HCT116 (cell line): ENCODE data around the gene SECTM1.

Source experiments
- EZH2phosphoT487 ChIP-seq: fragments of 200-600 bp; IDR thresholded peaks from 2 replicates; pipeline ENCODE4 v1.6.1; 2018; ENCODE audit warnings: antibody characterized with exemption, borderline replicate concordance
- POLR2A ChIP-seq: IDR thresholded peaks from 2 replicates; pipeline ENCODE4 v1.7.0; 2011; ENCODE audit warnings: borderline replicate concordance; ENCODE audit not compliant: insufficient read depth, insufficient read length; ENCODE audit errors: extremely low read depth
- POLR2AphosphoS5 ChIP-seq: IDR thresholded peaks from 2 replicates; pipeline ENCODE4 v1.6.1; 2011; ENCODE audit warnings: mild to moderate bottlenecking, low read depth, low read length, moderate library complexity
- RAD21 ChIP-seq: IDR thresholded peaks from 2 replicates; pipeline ENCODE4 v1.6.1; 2012; ENCODE audit warnings: low read depth, mild to moderate bottlenecking
- SIN3A ChIP-seq: IDR thresholded peaks from 2 replicates; pipeline ENCODE4 v1.6.1; 2012; ENCODE audit warnings: low read depth
- ZFX ChIP-seq: fragments of 450-650 bp; IDR thresholded peaks from 2 replicates; pipeline ENCODE4 v1.6.1; 2017
- TF ChIP-seq, protein P1 (sequence below), 3 experiments: fragments of 200-600 bp in 1 of 3; sonication (generic) in 1 of 3; IDR thresholded peaks in 2 of 3; conservative IDR thresholded peaks in 1 of 3; 2 replicates each; pipeline ENCODE4 v1.5.1; 2012 to 2017; ENCODE audit warnings: low read depth in 2 of 3, low read length in 2 of 3, antibody characterized with exemption in 1 of 3, borderline replicate concordance in 1 of 3, control low read depth in 1 of 3, mild to moderate bottlenecking in 1 of 3, mixed read lengths in 1 of 3, mixed run types in 1 of 3, moderate library complexity in 1 of 3; ENCODE audit not compliant: insufficient read depth in 1 of 3
- TF ChIP-seq, protein P2 (sequence below): IDR thresholded peaks from 2 replicates; pipeline ENCODE4 v1.6.1; 2012; ENCODE audit warnings: low read depth
- TF ChIP-seq, protein P3 (sequence below): IDR thresholded peaks from 2 replicates; pipeline ENCODE4 v1.6.1; 2011; ENCODE audit warnings: mild to moderate bottlenecking, low read length, moderate library complexity; ENCODE audit not compliant: insufficient replicate concordance; ENCODE audit errors: extremely low read depth

DNA sequence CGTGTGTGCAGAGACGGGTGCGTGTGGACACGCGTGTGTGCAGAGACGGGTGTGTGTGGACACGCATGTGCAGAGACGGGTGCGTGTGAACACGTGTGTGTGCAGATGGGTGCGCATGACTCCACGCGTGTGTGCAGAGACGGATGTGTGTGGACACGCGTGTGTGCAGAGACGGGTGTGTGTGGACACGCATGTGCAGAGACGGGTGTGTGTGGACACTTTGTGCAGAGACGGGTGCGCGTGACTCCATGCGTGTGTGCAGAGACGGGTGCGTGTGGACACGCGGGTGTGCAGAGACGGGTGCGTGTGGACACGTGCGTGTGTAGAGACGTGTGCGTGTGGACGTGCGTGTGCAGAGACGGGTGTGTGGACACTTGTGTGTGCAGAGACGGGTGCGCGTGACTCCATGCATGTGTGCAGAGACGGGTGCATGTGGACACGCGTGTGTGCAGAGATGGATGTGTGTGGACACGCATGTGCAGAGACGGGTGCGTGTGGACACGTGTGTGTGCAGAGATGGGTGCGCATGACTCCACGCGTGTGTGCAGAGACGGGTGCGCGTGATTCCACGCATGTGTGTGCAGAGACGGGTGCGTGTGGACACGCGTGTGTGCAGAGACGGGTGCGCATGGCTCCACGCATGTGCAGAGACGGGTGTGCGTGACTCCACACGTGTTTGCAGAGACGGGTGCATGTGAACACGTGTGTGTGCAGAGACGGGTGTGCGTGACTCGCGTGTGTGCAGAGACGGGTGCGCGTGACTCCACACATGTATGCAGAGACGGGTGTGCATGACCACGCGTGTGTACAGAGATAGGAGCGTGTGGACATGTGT, 14.6 kb downstream of the SECTM1 start:
- TF ChIP-seq, protein P1, sequence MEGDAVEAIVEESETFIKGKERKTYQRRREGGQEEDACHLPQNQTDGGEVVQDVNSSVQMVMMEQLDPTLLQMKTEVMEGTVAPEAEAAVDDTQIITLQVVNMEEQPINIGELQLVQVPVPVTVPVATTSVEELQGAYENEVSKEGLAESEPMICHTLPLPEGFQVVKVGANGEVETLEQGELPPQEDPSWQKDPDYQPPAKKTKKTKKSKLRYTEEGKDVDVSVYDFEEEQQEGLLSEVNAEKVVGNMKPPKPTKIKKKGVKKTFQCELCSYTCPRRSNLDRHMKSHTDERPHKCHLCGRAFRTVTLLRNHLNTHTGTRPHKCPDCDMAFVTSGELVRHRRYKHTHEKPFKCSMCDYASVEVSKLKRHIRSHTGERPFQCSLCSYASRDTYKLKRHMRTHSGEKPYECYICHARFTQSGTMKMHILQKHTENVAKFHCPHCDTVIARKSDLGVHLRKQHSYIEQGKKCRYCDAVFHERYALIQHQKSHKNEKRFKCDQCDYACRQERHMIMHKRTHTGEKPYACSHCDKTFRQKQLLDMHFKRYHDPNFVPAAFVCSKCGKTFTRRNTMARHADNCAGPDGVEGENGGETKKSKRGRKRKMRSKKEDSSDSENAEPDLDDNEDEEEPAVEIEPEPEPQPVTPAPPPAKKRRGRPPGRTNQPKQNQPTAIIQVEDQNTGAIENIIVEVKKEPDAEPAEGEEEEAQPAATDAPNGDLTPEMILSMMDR (IDR thresholded peaks at IDR 0.05 in 2 of 3, conservative IDR thresholded peaks at IDR 0.05 in 1 of 3; ENCODE audit: borderline replicate concordance in 1 of 3, insufficient read depth in 1 of 3, low read depth in 2 of 3, low read length in 2 of 3): no peak
- TF ChIP-seq POLR2A (no peak), ZFX (no peak), POLR2AphosphoS5 (no peak), EZH2phosphoT487 (no peak), RAD21 (no peak), SIN3A (no peak)
- TF ChIP-seq, protein P2, sequence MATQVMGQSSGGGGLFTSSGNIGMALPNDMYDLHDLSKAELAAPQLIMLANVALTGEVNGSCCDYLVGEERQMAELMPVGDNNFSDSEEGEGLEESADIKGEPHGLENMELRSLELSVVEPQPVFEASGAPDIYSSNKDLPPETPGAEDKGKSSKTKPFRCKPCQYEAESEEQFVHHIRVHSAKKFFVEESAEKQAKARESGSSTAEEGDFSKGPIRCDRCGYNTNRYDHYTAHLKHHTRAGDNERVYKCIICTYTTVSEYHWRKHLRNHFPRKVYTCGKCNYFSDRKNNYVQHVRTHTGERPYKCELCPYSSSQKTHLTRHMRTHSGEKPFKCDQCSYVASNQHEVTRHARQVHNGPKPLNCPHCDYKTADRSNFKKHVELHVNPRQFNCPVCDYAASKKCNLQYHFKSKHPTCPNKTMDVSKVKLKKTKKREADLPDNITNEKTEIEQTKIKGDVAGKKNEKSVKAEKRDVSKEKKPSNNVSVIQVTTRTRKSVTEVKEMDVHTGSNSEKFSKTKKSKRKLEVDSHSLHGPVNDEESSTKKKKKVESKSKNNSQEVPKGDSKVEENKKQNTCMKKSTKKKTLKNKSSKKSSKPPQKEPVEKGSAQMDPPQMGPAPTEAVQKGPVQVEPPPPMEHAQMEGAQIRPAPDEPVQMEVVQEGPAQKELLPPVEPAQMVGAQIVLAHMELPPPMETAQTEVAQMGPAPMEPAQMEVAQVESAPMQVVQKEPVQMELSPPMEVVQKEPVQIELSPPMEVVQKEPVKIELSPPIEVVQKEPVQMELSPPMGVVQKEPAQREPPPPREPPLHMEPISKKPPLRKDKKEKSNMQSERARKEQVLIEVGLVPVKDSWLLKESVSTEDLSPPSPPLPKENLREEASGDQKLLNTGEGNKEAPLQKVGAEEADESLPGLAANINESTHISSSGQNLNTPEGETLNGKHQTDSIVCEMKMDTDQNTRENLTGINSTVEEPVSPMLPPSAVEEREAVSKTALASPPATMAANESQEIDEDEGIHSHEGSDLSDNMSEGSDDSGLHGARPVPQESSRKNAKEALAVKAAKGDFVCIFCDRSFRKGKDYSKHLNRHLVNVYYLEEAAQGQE: no peak
- TF ChIP-seq, protein P3, sequence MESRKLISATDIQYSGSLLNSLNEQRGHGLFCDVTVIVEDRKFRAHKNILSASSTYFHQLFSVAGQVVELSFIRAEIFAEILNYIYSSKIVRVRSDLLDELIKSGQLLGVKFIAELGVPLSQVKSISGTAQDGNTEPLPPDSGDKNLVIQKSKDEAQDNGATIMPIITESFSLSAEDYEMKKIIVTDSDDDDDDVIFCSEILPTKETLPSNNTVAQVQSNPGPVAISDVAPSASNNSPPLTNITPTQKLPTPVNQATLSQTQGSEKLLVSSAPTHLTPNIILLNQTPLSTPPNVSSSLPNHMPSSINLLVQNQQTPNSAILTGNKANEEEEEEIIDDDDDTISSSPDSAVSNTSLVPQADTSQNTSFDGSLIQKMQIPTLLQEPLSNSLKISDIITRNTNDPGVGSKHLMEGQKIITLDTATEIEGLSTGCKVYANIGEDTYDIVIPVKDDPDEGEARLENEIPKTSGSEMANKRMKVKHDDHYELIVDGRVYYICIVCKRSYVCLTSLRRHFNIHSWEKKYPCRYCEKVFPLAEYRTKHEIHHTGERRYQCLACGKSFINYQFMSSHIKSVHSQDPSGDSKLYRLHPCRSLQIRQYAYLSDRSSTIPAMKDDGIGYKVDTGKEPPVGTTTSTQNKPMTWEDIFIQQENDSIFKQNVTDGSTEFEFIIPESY: no peak
